NCI-H187 (cell line): ENCODE measurements around the gene GPR150.

Source experiments
- DNase-seq, 2 experiments: peaks; one replicate each; lab custom pipeline; 2025; lab: John Stamatoyannopoulos, UW

GPR150 gene

GRCh38 chr5:95649842-95650620 is 30.1 kb downstream of the GPR150 start:
- no peak for DNase-seq

GRCh38 chr5:95652849-95653248 is 33.0 kb downstream of the GPR150 start:
- no peak for DNase-seq

- no peak for DNase-seq
Measured at GRCh38 chr5:95654196-95654595, 34.3 kb downstream of the GPR150 start.

GRCh38 chr5:95655575-95655974 is 35.7 kb downstream of the GPR150 start:
- no peak for DNase-seq

- no peak for DNase-seq
Measured at GRCh38 chr5:95660060-95660459, 40.2 kb downstream of the GPR150 start.

GRCh38 chr5:95662946-95663345 is 43.1 kb downstream of the GPR150 start:
- no peak for DNase-seq

- DNase-seq = no peak
Measured at GRCh38 chr5:95664204-95664786, 44.4 kb downstream of the GPR150 start.

GRCh38 chr5:95667061-95667618 is 47.3 kb downstream of the GPR150 start:
- DNase-seq = no peak

- no peak for DNase-seq
Measured at GRCh38 chr5:95667678-95668077, 47.8 kb downstream of the GPR150 start.

GRCh38 chr5:95668216-95668615 is 48.3 kb downstream of the GPR150 start:
- DNase-seq = no peak

- DNase-seq = no peak
Measured at GRCh38 chr5:95668728-95669127, 48.8 kb downstream of the GPR150 start.

GRCh38 chr5:95669540-95669939 is 49.7 kb downstream of the GPR150 start:
- no peak for DNase-seq

GRCh38 chr5:95669985-95670384 is 50.1 kb downstream of the GPR150 start:
- no peak for DNase-seq

GRCh38 chr5:95670568-95670967 is 50.7 kb downstream of the GPR150 start:
- DNase-seq = no peak
